GM12892 (cell line): ENCODE measurements around the gene MLLT1.

Experiments
- POLR2A ChIP-seq: IDR thresholded peaks from 2 replicates; pipeline ENCODE4 v1.6.1; 2011; ENCODE audit warnings: low read depth, low read length, control low read depth
- POLR2AphosphoS5 ChIP-seq: IDR thresholded peaks from 2 replicates; pipeline ENCODE4 v1.6.1; 2011; ENCODE audit warnings: low read depth, low read length, control low read depth
- TAF1 ChIP-seq: IDR thresholded peaks from 2 replicates; pipeline ENCODE4 v1.6.1; 2011; ENCODE audit warnings: low read depth, mild to moderate bottlenecking, control low read depth, low read length, borderline replicate concordance

GRCh38 chr19:6279620-6279930, 200 bp downstream of the MLLT1 start:
- no peak for TF ChIP-seq POLR2A
- no peak for TF ChIP-seq POLR2AphosphoS5
- TF ChIP-seq TAF1 = no peak
